Activated CD8-positive, alpha-beta memory T cell treated with anti-CD3 and anti-CD28 coated beads for 48 hours (primary cell): Measurements from ENCODE around the gene LBP.
"Not testable (repeated sequence)": the region's sequence is repeated elsewhere in the genome, so short reads cannot be mapped to it uniquely, and the experiment has no call there.

Experiments used
- DNase-seq, 3 experiments: peaks; one replicate each; pipeline ENCODE4 v3.0.0-alpha.2; 2020; ENCODE audit warnings: low read depth in 2 of 3, low spot score in 2 of 3

Gene LBP, protein sequence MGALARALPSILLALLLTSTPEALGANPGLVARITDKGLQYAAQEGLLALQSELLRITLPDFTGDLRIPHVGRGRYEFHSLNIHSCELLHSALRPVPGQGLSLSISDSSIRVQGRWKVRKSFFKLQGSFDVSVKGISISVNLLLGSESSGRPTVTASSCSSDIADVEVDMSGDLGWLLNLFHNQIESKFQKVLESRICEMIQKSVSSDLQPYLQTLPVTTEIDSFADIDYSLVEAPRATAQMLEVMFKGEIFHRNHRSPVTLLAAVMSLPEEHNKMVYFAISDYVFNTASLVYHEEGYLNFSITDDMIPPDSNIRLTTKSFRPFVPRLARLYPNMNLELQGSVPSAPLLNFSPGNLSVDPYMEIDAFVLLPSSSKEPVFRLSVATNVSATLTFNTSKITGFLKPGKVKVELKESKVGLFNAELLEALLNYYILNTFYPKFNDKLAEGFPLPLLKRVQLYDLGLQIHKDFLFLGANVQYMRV

DNA sequence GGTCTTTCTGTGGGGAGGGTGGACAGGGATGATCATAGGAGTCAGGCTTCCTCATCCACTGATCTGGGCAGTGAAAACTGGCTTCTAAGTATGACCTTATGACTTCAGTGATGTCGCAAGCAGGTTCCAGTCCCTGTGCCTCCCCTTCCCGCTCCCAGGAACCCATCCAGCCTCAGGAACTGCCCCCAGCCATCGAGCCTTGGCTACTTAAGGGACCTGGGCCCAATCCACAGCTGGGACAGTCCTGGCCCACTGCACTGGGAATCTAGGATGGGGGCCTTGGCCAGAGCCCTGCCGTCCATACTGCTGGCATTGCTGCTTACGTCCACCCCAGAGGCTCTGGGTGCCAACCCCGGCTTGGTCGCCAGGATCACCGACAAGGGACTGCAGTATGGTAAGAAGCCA lies at the start of gene LBP:
Gene LBP (plus strand): TSS at position 236 of the 405 bp plus-strand sequence. CDS start 35 bp downstream, at position 271.
- DNase-seq = no peak

GRCh38 chr20:38297916-38298674 lies 48.2 kb upstream of the LBP start:
- no peak for DNase-seq

DNA sequence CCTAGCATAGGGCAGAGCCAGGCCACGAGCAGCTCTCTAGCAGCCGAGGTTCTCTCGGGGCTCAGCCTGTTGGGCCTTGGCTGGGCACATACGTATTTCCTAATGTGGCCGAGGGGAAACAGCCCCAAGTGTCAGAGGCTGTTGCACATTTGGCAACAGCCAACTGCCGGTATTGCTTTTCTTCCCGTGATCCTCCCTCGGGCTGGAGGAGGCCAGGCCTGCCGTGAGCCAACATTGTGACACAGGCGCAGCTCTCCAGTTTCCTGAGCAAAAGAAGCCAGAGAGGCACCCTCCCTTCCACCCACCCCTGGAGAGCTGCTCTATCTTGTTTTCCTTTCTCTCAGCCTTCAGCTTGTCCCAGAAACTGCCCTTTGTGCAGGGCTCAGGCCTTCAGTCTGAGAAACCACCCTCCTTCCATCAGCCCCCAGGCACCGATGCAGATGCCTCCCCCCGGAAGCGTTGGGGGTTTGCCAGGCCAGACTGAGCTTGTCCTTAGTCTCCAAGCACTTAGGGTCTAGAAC lies 47.5 kb upstream of the LBP start:
- DNase-seq = no peak

DNA sequence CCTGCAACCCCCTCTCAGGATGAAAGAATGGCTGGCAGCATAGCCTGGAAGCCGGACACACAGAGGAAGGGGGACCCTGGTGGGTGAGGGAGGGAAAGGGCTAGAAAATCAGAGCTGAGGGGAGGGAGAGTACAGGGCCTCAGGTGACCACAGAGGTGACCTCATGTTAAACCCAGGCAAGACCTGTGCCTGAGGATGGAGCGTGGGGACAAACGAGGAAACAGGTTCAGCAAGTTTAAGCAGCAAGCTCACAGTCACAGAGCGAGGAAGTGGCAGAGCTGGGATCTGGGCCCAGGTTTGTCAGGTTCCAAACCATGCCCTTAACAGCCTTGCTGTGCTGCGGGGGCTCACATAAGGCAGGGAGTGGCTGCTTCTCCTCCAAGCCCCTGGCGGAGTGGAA lies 46.3 kb upstream of the LBP start:
- DNase-seq = no peak

DNA sequence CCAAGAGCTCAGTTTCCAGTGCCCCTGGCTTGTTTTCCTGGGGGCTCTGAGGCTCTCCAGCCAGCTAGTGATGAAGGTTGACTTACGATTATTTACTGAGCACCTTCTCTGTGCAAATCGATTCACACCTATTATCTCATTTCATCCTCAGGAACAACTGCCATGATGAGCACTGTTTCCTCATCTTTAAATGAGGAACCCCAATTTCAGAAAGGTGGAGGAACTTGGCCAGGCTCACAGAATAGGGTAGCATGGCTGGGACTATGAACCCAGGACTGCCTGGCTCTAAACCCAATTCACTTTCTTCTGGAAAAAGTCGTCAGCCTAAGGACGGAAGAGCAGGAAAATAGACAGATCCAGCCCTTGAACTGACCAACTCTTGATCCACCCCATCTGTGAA lies 45.8 kb upstream of the LBP start:
- DNase-seq = no peak

DNA sequence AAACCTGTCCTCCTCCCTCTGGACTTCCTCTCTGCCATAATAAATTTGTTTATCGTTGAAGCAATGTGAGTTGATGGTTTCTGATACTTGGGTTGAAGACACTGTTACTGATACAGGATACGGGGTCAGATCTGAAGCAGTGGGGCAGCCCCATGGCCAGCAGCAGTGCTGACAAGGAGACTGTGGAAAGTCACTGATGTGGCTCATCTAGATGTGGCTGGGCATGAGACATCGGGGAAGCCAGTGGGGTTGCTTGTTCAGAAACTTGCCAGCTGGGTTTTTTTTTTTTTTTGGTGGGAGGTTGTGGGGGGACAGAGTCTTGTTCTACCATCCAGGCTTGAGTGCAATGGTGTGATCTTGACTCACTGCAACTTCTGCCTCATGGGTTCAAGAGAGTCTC lies 45.0 kb upstream of the LBP start:
- DNase-seq = no peak

- no peak for DNase-seq
Observed at GRCh38 chr20:38302786-38303185, 43.5 kb upstream of the LBP start.

DNA sequence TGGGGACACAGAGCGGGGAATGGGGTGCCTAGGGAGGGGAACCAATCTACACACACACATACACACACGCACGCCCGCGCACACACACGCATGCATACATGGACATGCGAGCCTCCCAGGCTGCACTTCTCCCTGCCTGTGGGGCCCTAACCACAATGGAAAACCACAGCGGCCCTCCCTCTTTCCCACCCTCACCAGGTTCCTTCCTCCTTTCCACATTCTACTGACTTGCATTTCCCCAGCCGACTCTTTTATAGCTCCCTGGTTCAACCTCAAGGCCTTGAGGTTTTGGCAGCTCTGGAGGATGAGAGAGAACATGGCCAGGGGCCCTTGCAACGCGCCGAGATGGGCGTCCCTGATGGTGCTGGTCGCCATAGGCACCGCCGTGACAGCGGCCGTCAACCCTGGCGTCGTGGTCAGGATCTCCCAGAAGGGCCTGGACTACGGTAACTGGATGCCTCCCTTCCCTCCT lies 42.3 kb upstream of the LBP start, which contains the start of gene BPI:
Gene BPI (plus strand): TSS at position 249 of the 472 bp plus-strand sequence. CDS start 68 bp downstream, at position 317.
- DNase-seq = no peak

DNA sequence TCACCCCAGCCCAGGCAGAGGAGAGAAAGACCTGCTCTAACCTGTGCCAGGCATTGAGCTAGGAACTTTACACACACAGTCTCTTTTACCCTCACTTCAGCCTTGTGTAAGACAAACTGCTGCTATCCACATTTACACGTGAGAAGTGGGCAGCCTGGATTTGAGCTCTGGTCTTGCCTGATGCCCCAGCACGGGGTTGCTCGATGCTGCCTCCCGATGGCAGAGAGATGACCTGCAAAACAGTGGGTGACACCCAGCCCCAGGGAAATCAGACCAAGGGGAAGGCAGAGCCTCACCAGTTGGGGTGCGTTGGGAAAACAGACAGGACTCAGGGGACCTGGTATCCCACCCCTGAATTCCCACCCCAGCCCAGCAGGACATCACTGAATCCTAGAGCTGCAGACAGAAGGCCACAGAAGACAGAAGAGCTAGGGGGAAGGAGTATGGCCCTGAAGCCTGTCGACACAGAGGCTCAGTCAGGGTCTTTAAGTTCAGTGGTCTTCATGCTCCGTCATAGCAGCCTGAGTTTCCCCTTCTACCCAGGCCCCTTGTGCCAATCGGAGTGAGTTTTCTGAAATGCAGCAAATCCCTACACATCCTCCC lies 41.3 kb upstream of the LBP start:
- DNase-seq = no peak

- no peak for DNase-seq
Observed at GRCh38 chr20:38305541-38305940, 40.7 kb upstream of the LBP start.

GRCh38 chr20:38306379-38306778 lies 39.9 kb upstream of the LBP start:
- DNase-seq = no peak

DNA sequence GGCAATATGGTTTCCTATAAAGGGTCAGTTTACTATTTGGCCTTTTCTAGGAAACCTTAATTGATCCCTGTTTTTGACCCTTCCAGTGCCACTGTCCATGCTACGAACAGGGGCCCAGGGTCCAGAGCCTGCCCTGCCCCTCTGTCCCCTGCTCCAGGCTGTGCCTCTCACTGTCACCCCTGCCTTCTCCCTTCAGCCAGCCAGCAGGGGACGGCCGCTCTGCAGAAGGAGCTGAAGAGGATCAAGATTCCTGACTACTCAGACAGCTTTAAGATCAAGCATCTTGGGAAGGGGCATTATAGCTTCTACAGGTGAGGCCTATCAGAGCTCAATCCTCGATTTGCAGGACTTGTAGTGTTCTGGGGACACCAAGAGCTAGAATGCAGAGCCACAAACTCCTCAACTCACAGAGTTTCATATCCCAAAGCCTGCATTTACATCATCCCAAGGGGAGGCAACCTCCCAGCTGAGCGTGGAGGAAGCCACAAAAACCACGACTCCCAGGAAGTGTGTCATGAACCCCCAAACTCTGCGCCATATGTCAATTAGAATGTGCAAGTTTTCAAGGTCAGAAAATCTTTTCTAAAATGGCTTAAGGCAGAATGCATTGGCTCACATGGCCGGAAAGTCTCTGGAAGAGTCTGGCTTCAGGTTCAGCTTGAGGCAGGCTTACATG lies 38.8 kb upstream of the LBP start:
- no peak for DNase-seq

GRCh38 chr20:38308047-38308438 lies 38.2 kb upstream of the LBP start:
- no peak for DNase-seq

DNA sequence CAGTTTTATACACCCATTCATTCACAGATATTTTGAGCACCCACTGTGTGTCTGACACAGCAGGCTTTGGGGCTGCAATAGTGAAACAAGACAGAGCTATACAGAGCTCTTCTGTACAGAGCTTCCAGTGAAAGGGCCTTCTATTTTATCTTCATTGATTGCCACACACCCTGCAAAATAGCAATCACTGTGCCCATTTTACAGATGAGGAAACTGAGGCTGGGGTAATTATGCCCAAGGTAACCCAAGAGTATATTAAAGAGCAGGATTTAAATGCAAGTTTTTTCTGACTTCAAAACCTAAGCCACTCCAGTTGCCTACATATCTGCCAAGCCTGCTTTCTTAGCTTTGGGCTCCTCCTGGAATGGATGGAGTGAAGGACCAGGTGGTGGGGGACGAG lies 37.8 kb upstream of the LBP start:
- DNase-seq = no peak

DNA sequence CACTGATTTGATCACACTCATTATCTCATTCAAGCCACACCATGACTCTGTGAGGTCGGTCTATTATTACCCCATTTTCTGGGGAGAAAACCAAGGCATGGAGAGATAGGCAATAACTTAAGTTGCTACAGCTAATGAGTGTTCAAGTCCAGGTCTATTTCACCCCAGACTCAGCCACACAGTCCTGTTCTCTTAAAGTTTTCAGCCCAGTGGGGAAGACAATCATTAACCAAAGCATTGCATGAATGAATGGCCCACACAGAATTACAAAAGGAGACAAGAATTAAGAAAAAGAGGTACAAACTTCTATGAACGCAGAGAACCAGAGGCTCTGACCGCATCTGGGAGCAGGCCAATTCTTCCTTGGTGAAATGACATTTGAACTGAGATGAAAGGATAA lies 35.2 kb upstream of the LBP start:
- DNase-seq = no peak

DNA sequence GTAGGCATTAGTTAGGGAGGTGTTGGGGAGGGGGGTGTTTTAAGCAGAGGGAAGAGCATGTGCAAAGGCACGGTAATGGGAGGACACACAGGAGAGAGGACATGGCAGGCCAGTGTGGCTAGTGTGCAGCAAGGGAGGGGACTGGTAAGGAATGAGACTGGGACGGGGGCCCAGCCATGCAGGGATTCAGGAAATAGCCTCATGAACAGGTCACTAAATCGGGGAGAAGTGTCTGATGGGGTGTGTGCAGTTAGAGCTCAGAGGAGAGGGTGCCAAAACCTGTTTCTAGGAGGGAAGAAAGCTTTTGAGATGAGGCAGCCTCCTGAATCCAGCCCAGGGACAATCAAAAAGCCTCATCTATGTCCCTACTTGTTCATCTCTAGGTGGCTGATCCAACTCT lies 34.8 kb upstream of the LBP start:
- DNase-seq = no peak

- DNase-seq = no peak
Observed at GRCh38 chr20:38313676-38314075, 32.6 kb upstream of the LBP start.

- DNase-seq = not testable (repeated sequence)
Observed at GRCh38 chr20:38314350-38314749, 31.9 kb upstream of the LBP start.

DNA sequence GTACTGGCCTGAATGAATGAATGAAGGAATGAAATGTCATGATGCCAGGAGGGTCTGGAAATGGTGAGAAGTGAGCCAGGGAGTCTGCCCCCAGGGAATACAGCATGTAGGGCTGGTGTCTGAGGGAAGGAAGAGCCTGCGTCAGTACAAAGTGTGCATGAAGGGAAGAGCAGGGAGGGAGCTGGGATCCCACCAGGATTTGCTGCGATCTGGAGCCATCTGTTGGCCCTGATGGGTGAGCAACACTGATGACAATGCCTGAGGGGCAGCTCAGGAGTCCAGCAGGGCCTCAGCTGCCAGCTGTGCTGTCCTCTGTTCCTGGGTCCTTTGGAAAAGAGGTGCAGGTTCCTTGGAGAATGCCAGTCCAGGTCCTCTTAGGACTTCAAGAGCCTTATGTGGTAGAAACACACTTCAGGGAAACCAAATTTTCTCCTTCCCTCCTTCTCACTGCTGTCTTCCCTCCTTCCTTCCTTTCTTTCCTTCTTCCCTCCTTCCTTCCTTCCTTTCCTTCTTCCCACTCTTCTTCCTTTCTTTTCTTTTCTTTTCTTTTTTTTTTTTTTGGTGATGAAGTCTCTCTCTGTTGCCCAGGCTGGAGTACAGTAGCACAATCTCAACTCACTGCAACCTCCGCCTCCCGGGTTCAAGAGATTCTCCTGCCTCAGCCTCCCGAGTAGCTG lies 30.9 kb upstream of the LBP start:
- DNase-seq = no peak

DNA sequence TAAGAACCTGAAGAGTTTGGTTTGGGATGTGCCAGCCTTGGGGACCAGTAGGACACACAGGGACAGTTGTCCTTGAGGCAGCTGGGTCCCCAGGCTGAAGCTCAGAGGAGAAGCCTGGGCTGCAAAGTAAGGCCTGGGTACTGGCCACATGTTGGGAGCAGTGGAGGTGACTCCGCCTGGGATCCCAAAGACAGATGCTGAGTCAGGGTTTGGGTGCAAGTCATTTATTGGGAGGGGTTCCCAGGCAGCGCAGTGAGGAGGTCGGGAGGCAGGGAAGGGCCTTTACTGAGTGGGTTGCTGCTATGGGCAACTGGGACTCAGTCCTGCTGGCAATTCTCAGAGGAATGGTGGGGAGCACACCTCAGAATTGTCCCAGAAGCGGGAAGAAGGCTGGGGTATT lies 29.9 kb upstream of the LBP start:
- DNase-seq = no peak
